Cortex of kidney (tissue), 1 donor: ENCODE results near the gene MAPK1.
"Not testable (repeated sequence)": the region's sequence is repeated elsewhere in the genome, so short reads cannot be mapped to it uniquely, and the experiment has no call there.

Experiments
- DNase-seq: peaks from one replicate; lab custom pipeline; 2025; lab: John Stamatoyannopoulos, UW

MAPK1 gene

GRCh38 chr22:21754523-21754922 lies 112.9 kb downstream of the MAPK1 start:
- no peak for DNase-seq

GRCh38 chr22:21753374-21754111 lies 113.9 kb downstream of the MAPK1 start:
- DNase-seq: no peak

- DNase-seq: no peak
Observed at GRCh38 chr22:21752276-21752675, 115.2 kb downstream of the MAPK1 start.

GRCh38 chr22:21745948-21746347 lies 121.5 kb downstream of the MAPK1 start:
- DNase-seq: no peak

GRCh38 chr22:21744917-21745316 lies 122.5 kb downstream of the MAPK1 start:
- DNase-seq: not testable (repeated sequence)

- DNase-seq: no peak
Observed at GRCh38 chr22:21741790-21742189, 125.7 kb downstream of the MAPK1 start.

- DNase-seq: no peak
Observed at GRCh38 chr22:21741059-21741458, 126.4 kb downstream of the MAPK1 start.

- DNase-seq: no peak
Observed at GRCh38 chr22:21739828-21740377, 127.5 kb downstream of the MAPK1 start.

GRCh38 chr22:21738966-21739365 lies 128.5 kb downstream of the MAPK1 start:
- DNase-seq: no peak

- DNase-seq: no peak
Observed at GRCh38 chr22:21738081-21738480, 129.4 kb downstream of the MAPK1 start.

GRCh38 chr22:21736948-21737347 lies 130.5 kb downstream of the MAPK1 start:
- DNase-seq: no peak

GRCh38 chr22:21736084-21736642 lies 131.3 kb downstream of the MAPK1 start:
- DNase-seq: no peak

GRCh38 chr22:21735200-21736083 lies 132.0 kb downstream of the MAPK1 start, which contains the start of gene YPEL1:
YPEL1 (minus strand) TSS chr22:21735794; CDS start chr22:21710744, 25,050 bp downstream.
- DNase-seq: peak; percentile 90

GRCh38 chr22:21734540-21735199 lies 132.8 kb downstream of the MAPK1 start:
- DNase-seq: no peak

- no peak for DNase-seq
Observed at GRCh38 chr22:21731503-21731902, 135.9 kb downstream of the MAPK1 start.

- no peak for DNase-seq
Observed at GRCh38 chr22:21730535-21731308, 136.7 kb downstream of the MAPK1 start.

- DNase-seq: not testable (repeated sequence)
Observed at GRCh38 chr22:21729184-21729583, 138.3 kb downstream of the MAPK1 start.

- DNase-seq: no peak
Observed at GRCh38 chr22:21728270-21728669, 139.2 kb downstream of the MAPK1 start.

- DNase-seq: no peak
Observed at GRCh38 chr22:21727768-21728167, 139.7 kb downstream of the MAPK1 start.

- DNase-seq: no peak
Observed at GRCh38 chr22:21727159-21727558, 140.3 kb downstream of the MAPK1 start.

GRCh38 chr22:21726650-21727049 lies 140.8 kb downstream of the MAPK1 start:
- no peak for DNase-seq
